ENCODE data around the gene ANKH. TPM values are rescaled to one million over a fixed set of nuclear protein-coding genes. Genes with fewer than 3 reads are reported as not detected.

ANKH gene
- total and polyA plus RNA-seq, 2 experiments from 2014 or later: 27.6 to 29.9 TPM

- no peak for TF ChIP-seq EZH2phosphoT487 (IDR thresholded peaks at IDR 0.05; ENCODE audit: low read depth, severe bottlenecking, unreplicated experiment)
- TF ChIP-seq EZH2 (IDR thresholded peaks at IDR 0.05; ENCODE audit: borderline replicate concordance): no peak
- TF ChIP-seq, protein P1, sequence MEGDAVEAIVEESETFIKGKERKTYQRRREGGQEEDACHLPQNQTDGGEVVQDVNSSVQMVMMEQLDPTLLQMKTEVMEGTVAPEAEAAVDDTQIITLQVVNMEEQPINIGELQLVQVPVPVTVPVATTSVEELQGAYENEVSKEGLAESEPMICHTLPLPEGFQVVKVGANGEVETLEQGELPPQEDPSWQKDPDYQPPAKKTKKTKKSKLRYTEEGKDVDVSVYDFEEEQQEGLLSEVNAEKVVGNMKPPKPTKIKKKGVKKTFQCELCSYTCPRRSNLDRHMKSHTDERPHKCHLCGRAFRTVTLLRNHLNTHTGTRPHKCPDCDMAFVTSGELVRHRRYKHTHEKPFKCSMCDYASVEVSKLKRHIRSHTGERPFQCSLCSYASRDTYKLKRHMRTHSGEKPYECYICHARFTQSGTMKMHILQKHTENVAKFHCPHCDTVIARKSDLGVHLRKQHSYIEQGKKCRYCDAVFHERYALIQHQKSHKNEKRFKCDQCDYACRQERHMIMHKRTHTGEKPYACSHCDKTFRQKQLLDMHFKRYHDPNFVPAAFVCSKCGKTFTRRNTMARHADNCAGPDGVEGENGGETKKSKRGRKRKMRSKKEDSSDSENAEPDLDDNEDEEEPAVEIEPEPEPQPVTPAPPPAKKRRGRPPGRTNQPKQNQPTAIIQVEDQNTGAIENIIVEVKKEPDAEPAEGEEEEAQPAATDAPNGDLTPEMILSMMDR (IDR thresholded peaks at IDR 0.05; ENCODE audit: poor library complexity): no peak
- WGBS (ENCODE audit: low lambda C conversion rate, missing lambda C conversion rate): 90% methylated on average over 9 of the region's 9 CpGs
- Histone ChIP-seq H3K9me3 (ENCODE audit: low read depth) (no peaks in the 10 kb centered on the region), H3K27me3 (no peaks in the 10 kb centered on the region), H2AFZ (no peak overlapping the region), H4K20me1 (ENCODE audit: insufficient read depth, poor library complexity, severe bottlenecking) (no peaks in the 10 kb centered on the region), H3K9me2 (replicated peaks; ENCODE audit: insufficient read depth) (no peaks in the 10 kb centered on the region), H3K4me1 (ENCODE audit: insufficient read depth) (no peaks in the 10 kb centered on the region), H3K79me2 (no peaks in the 10 kb centered on the region), H3K36me3 (replicated peaks; ENCODE audit: insufficient read depth, low read depth) (no peaks in the 10 kb centered on the region), H3K27ac (no peak overlapping the region), H3K4me3 (no peak overlapping the region), H3K4me2 (no peak overlapping the region)
- no peak for DNase-seq (ENCODE audit: low spot score)
Observed at GRCh38 chr5:14779975-14780374, 91.6 kb downstream of the ANKH start.

DNA sequence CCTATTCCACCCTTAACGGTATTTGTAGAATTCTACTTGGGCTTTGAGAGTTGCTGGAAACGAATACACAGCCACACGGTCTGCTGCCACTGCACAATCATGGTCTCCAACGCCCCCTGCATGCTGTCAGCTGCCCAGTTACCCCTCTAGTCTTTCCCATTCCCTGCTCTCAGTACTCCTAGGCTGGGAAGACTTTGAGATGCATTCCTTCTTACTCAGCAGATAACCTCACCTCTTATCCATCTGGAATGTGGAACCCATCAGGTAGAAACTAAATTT lies 92.8 kb downstream of the ANKH start:
- Histone ChIP-seq H3K27ac (no peak overlapping the region), H3K9me2 (replicated peaks; ENCODE audit: insufficient read depth) (no peaks in the 10 kb centered on the region), H3K79me2 (no peaks in the 10 kb centered on the region), H3K27me3 (no peaks in the 10 kb centered on the region), H2AFZ (no peak overlapping the region), H3K4me1 (ENCODE audit: insufficient read depth) (no peaks in the 10 kb centered on the region), H3K9me3 (ENCODE audit: low read depth) (no peaks in the 10 kb centered on the region), H3K36me3 (replicated peaks; ENCODE audit: insufficient read depth, low read depth) (no peaks in the 10 kb centered on the region), H3K4me3 (no peak overlapping the region), H3K4me2 (no peak overlapping the region), H4K20me1 (ENCODE audit: insufficient read depth, poor library complexity, severe bottlenecking) (no peaks in the 10 kb centered on the region)
- 77% methylated on average over 4 of the region's 4 CpGs for WGBS (ENCODE audit: low lambda C conversion rate, missing lambda C conversion rate)
- DNase-seq (ENCODE audit: low spot score): no peak
- TF ChIP-seq EZH2phosphoT487 (IDR thresholded peaks at IDR 0.05; ENCODE audit: low read depth, severe bottlenecking, unreplicated experiment): no peak
- TF ChIP-seq, protein P1 (IDR thresholded peaks at IDR 0.05; ENCODE audit: poor library complexity): no peak
- no peak for TF ChIP-seq EZH2 (IDR thresholded peaks at IDR 0.05; ENCODE audit: borderline replicate concordance)

DNA sequence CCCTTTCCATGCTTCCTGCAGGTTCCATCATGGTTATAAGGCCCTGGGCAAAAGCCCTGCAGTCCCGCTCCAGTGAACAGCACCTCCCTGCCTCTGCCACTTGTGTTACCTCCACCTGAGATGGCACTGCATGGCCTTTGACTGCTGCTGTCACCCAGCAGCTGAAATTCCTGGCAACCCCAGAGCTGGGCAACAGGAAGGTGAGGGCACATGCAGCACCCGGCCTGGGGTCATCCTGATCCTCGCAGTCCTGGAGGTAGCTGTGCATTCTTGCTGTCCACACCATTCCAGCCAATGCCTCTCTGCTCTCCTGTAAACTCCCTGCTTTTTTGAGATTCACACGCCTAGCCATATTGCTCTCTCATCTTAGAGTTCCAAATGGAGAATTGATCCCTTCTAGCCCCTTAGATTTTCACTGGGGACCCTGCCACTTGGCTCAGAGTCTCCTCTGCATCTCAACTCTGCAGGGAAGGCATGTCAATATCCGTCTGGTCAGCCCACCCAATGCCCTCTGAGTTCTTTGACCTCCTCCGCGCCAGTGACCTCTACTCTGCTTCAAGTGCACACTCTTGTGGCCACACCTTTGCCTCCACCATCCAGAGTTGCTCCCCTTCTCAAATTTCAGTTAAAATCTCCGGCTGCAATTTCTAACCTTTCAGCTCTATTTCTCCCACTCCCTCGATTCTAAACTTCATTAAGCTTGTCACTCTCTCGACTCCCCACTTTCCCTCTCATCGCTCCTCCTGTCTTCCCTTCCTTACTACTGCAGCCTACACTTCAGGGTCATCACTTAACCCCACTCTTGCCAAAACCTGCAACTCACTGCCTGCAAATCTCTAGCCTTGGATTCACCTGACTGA lies 93.4 kb downstream of the ANKH start:
- Histone ChIP-seq H3K9me2 (replicated peaks; ENCODE audit: insufficient read depth) (no peaks in the 10 kb centered on the region), H3K27ac (no peak overlapping the region), H3K79me2 (no peaks in the 10 kb centered on the region), H3K4me1 (ENCODE audit: insufficient read depth) (no peaks in the 10 kb centered on the region), H3K36me3 (replicated peaks; ENCODE audit: insufficient read depth, low read depth) (no peaks in the 10 kb centered on the region), H3K9me3 (ENCODE audit: low read depth) (no peaks in the 10 kb centered on the region), H3K4me3 (no peak overlapping the region), H2AFZ (no peak overlapping the region), H4K20me1 (ENCODE audit: insufficient read depth, poor library complexity, severe bottlenecking) (no peaks in the 10 kb centered on the region), H3K4me2 (no peak overlapping the region), H3K27me3 (no peaks in the 10 kb centered on the region)
- TF ChIP-seq EZH2 (IDR thresholded peaks at IDR 0.05; ENCODE audit: borderline replicate concordance) (no peak), EZH2phosphoT487 (IDR thresholded peaks at IDR 0.05; ENCODE audit: low read depth, severe bottlenecking, unreplicated experiment) (no peak)
- TF ChIP-seq, protein P1 (IDR thresholded peaks at IDR 0.05; ENCODE audit: poor library complexity): no peak
- DNase-seq (ENCODE audit: low spot score): no peak
- WGBS (ENCODE audit: low lambda C conversion rate, missing lambda C conversion rate): 83% methylated on average over 11 of the region's 11 CpGs
